ENCODE data around the gene VAMP5.

- no peak for TF ChIP-seq CTCF (conservative IDR thresholded peaks at IDR 0.05; ENCODE audit: low read depth in 2 of 2)
- TF ChIP-seq EZH2phosphoT487 (IDR thresholded peaks at IDR 0.05; ENCODE audit: unreplicated experiment), result no peak
- no peak for TF ChIP-seq EZH2 (IDR thresholded peaks at IDR 0.05; ENCODE audit: low read depth, unreplicated experiment)
- TF ChIP-seq CREB1 (CRISPR knock-in tag; IDR thresholded peaks at IDR 0.05; ENCODE audit: low read depth), result no peak
- TF ChIP-seq POLR2AphosphoS5 (IDR thresholded peaks at IDR 0.05; ENCODE audit: low read depth), result no peak
- no peak for TF ChIP-seq JUNB (IDR thresholded peaks at IDR 0.05; ENCODE audit: unreplicated experiment)
Observed at GRCh38 chr2:85550486-85550885, 33.7 kb upstream of the VAMP5 start.

Measured in GM23338 (cell line).